Brain microvascular endothelial cell (primary cell): ENCODE results near the gene DDX24.

Source experiments
- DNase-seq: peaks from one replicate; pipeline ENCODE4 v3.0.0-alpha.2; 2020
- H3K27ac ChIP-seq: fragments of 250-450 bp; sonication (Bioruptor Pico); 2 replicates; pipeline ENCODE4 v1.5.1; 2020; ENCODE audit warnings: mild to moderate bottlenecking, moderate library complexity
- H3K27me3 ChIP-seq: fragments of 250-450 bp; sonication (Bioruptor Pico); replicated peaks from 2 replicates; pipeline ENCODE4 v1.5.1; 2020; ENCODE audit warnings: mild to moderate bottlenecking
- H3K36me3 ChIP-seq: fragments of 250-450 bp; sonication (Bioruptor Pico); replicated peaks from 2 replicates; pipeline ENCODE4 v1.5.1; 2020; ENCODE audit warnings: mild to moderate bottlenecking
- H3K4me3 ChIP-seq: 2 replicates; pipeline ENCODE4 v1.5.1; 2011; ENCODE audit warnings: low read depth, mild to moderate bottlenecking, control low read depth, low read length, moderate library complexity
- in situ Hi-C: cut with HindIII; loops from 2 replicates; pipeline ENCODE4 v1.10.0; 2017; ENCODE audit warnings: low sequenced_read_pairs, low pct_ligation_motif_present
- TF ChIP-seq, protein P1 (sequence below): IDR thresholded peaks from 2 replicates; pipeline ENCODE4 v1.5.1; 2011; ENCODE audit warnings: low read depth, mild to moderate bottlenecking, moderate library complexity, low read length, control low read depth, inconsistent platforms; ENCODE audit errors: missing control alignments

The DDX24 gene

DNA sequence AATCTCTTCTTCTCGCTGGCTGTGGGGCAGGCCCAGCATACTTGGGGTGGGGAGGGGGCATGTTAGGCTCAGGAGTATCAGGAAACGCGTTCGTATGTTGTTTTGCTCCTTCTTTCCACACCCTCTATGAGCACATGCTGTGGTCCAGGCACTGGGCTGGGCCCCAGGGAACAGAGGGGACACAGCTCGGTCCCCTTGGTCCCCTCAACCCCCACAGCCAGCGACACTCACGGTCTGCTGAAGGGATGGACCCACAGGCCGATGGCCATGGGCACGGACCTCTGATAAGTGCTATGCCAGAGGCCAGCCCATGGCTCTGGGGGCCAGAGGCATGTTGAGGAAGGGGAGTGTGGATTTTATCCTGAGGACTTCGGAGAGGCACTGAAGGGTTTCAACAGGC, 35.7 kb upstream of the DDX24 start:
- DNase-seq, result no peak
- Histone ChIP-seq H3K4me3 (no peak overlapping the region), H3K27me3 (peaks cover 2% of the 10 kb centered on the region), H3K27ac (no peak overlapping the region), H3K36me3 (no peaks in the 10 kb centered on the region)
- in situ Hi-C loops, result no loop called here
- TF ChIP-seq, protein P1, sequence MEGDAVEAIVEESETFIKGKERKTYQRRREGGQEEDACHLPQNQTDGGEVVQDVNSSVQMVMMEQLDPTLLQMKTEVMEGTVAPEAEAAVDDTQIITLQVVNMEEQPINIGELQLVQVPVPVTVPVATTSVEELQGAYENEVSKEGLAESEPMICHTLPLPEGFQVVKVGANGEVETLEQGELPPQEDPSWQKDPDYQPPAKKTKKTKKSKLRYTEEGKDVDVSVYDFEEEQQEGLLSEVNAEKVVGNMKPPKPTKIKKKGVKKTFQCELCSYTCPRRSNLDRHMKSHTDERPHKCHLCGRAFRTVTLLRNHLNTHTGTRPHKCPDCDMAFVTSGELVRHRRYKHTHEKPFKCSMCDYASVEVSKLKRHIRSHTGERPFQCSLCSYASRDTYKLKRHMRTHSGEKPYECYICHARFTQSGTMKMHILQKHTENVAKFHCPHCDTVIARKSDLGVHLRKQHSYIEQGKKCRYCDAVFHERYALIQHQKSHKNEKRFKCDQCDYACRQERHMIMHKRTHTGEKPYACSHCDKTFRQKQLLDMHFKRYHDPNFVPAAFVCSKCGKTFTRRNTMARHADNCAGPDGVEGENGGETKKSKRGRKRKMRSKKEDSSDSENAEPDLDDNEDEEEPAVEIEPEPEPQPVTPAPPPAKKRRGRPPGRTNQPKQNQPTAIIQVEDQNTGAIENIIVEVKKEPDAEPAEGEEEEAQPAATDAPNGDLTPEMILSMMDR, result no peak

DNA sequence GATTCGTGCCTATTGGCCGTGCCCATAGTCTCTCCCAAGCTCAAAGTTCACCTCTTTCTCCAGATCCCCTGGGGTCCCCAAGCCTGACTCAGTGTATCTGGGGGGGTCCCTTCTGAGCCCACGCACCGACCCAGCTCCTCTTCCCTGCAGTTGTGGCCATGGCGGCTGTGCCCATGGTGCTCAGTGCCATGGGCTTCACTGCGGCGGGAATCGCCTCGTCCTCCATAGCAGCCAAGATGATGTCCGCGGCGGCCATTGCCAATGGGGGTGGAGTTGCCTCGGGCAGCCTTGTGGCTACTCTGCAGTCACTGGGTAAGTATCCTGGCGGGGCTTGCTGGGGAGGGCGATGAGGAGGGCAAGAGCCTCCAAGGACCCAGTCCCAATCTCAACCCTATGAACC, 34.6 kb upstream of the DDX24 start:
- no peak for DNase-seq
- Histone ChIP-seq H3K4me3 (no peak overlapping the region), H3K27ac (no peak overlapping the region), H3K27me3 (peaks cover 2% of the 10 kb centered on the region), H3K36me3 (no peaks in the 10 kb centered on the region)
- in situ Hi-C loops, result no loop called here
- TF ChIP-seq, protein P1, result no peak

DNA sequence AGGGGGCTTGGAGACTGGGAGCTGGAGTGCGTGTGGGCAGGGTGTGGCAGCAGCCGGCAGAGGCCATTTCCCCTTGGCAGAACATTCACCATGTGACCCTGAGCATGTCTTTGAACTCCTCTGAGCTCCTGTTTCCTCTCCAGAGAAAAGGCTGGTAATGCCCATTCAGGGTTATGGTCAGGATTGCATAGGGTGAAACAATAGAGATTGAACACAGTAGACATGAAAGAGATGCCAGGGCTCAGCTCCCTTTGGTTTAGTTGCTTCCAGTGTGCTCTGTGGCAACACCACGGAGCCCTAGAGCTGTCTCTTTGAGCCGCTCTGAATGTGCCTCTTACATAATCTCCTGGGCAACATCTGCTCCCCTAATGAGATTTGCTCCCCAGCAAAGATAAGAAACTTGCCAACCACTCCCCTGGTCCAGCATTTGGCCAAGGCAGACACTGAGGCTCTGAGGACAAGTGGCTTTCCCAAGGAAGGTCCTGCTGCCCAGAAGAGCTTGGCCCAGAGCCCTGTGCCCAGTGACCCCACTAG, 34.1 kb upstream of the DDX24 start:
- TF ChIP-seq, protein P1, result no peak
- Histone ChIP-seq H3K27ac (no peak overlapping the region), H3K36me3 (no peaks in the 10 kb centered on the region), H3K4me3 (no peak overlapping the region), H3K27me3 (peaks cover 2% of the 10 kb centered on the region)
- in situ Hi-C loops, result no loop called here
- DNase-seq, result no peak

DNA sequence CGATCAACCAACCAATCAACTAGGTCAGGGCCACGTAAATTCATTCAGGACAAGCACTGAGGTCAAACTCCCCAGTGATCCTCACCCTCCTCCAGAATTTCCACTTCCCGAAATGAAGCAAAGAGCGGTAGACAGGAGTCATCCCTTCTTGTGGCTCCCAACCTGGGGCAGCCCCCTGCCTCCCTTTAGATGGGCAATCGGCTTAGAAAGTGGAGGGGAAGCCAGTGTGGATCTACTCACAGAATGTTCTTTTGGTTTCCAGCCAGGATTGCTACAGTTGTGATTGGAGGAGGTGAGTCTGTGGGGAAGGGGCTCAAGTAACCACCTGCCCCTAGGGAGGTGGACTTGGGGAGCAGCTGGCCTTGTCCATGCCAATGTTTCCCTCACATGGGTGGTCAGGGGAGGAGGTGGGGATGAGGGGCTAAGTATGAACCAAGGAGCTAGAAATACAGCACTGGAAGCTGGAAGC, 33.6 kb upstream of the DDX24 start:
- Histone ChIP-seq H3K27ac (no peak overlapping the region), H3K27me3 (peaks cover 2% of the 10 kb centered on the region), H3K36me3 (no peaks in the 10 kb centered on the region), H3K4me3 (no peak overlapping the region)
- DNase-seq, result no peak
- in situ Hi-C loops, result no loop called here
- TF ChIP-seq, protein P1, result no peak

DNA sequence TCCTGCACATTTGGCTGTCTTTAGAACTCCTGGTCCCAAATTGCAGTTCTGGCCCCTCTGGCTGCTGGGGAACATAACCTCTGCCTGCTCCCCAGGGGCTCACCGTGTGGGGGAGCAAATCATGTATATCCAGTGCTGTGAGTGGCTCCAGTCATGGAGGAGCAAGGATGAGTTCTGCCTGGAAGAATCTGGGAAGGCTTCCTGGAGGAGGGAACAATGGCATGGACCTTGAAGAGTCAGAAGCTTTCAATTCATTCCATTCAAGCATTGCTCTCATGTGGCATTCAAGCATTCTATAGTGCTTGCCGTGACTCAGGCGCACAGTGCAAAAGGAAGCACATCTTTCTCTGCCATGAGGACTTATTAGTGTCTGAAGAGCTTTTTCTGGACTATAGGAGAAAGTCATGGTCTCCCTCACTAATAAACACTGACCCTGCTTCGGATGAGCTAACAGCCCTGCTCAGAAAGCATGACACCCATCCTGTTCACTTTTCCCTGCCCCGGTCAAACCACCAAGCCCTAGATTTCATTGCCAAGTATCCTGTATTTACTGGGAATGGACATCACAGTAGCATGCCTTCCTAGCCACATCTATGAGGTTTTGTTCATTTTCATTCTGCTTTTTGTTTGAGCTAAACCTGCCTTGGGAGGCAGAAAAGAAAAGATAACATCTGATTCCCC, 33.0 kb upstream of the DDX24 start:
- H3K4me3 ChIP-seq, result no peak overlapping the region
- peaks cover 2% of the 10 kb centered on the region for H3K27me3 ChIP-seq
- in situ Hi-C loops, result no loop called here
- H3K27ac ChIP-seq, result no peak overlapping the region
- TF ChIP-seq, protein P1, result no peak
- no peaks in the 10 kb centered on the region for H3K36me3 ChIP-seq
- DNase-seq, result no peak

DNA sequence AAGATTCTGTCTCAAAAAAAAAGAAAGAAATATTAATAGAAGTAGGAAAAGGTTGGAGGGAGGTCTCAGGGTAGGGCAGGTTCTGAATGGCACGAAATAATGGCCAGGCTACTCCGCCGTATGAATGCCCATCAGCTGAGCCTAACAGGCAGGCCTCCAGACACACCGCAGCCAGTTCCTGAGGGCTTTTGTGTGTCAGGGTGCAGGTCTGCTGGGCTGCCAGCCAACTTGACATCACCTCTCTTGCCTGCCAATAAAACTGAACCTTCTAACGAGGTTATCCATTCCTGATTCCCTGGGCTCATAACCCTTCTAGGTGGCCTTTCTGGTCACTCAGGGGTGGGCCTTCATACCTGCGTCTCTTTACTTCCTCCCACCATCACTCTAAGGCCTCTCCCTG, 32.5 kb upstream of the DDX24 start:
- H3K36me3 ChIP-seq, result no peaks in the 10 kb centered on the region
- no peak overlapping the region for H3K27ac ChIP-seq
- TF ChIP-seq, protein P1, result no peak
- DNase-seq, result no peak
- in situ Hi-C loops, result no loop called here
- peaks cover 2% of the 10 kb centered on the region for H3K27me3 ChIP-seq
- H3K4me3 ChIP-seq, result no peak overlapping the region
